SK-N-SH treated with all-trans-retinoic acid at 6 μM for 48 hours (cell line): ENCODE measurements around the gene KIAA1549.

Source experiments
- ARNTL ChIP-seq: fragments of 450-650 bp; formaldehyde crosslinking; IDR thresholded peaks from 2 replicates; pipeline ENCODE4 v1.5.0; 2020; ENCODE audit warnings: low read depth, mild to moderate bottlenecking, moderate library complexity, borderline replicate concordance
- BACH2 ChIP-seq: fragments of 250-450 bp; sonication (Bioruptor Pico); IDR thresholded peaks from 2 replicates; pipeline ENCODE4 v1.9.0; 2021; ENCODE audit warnings: mild to moderate bottlenecking, borderline replicate concordance
- CSDC2 ChIP-seq: fragments of 250-450 bp; sonication (Bioruptor Pico); IDR thresholded peaks from 2 replicates; pipeline ENCODE4 v1.5.0; 2020; ENCODE audit warnings: mild to moderate bottlenecking, moderate library complexity
- CSRNP3 ChIP-seq: fragments of 250-450 bp; sonication (Bioruptor Pico); IDR thresholded peaks from 2 replicates; pipeline ENCODE4 v1.5.1; 2021; ENCODE audit warnings: mild to moderate bottlenecking, moderate library complexity
- ESRRG ChIP-seq: fragments of 250-450 bp; sonication (Bioruptor Pico); IDR thresholded peaks from 2 replicates; pipeline ENCODE4 v1.6.1; 2021; ENCODE audit warnings: mild to moderate bottlenecking
- ISL1 ChIP-seq: fragments of 250-450 bp; sonication (Bioruptor Pico); IDR thresholded peaks from 2 replicates; pipeline ENCODE4 v2.1.2; 2022; ENCODE audit warnings: mild to moderate bottlenecking, moderate library complexity
- PATZ1 ChIP-seq: fragments of 250-450 bp; sonication (Bioruptor Pico); IDR thresholded peaks from 2 replicates; pipeline ENCODE4 v1.8.0; 2020; ENCODE audit warnings: mild to moderate bottlenecking, moderate library complexity, borderline replicate concordance
- POU6F1 ChIP-seq: fragments of 250-450 bp; sonication (Bioruptor Pico); IDR thresholded peaks from 2 replicates; pipeline ENCODE4 v1.8.0; 2021; ENCODE audit warnings: low read depth, mild to moderate bottlenecking, moderate library complexity, borderline replicate concordance
- SNAI2 ChIP-seq: fragments of 250-450 bp; sonication (Bioruptor Pico); IDR thresholded peaks from 2 replicates; pipeline ENCODE4 v1.5.0; 2020; ENCODE audit warnings: mild to moderate bottlenecking, moderate library complexity
- ZC3H10 ChIP-seq: fragments of 250-450 bp; sonication (Bioruptor Pico); IDR thresholded peaks from 2 replicates; pipeline ENCODE4 v1.5.1; 2021; ENCODE audit warnings: mild to moderate bottlenecking, moderate library complexity
- ZFP30 ChIP-seq: fragments of 450-650 bp; formaldehyde crosslinking; IDR thresholded peaks from 2 replicates; pipeline ENCODE4 v1.5.0; 2022; ENCODE audit warnings: mild to moderate bottlenecking, moderate library complexity
- ZNF565 ChIP-seq: fragments of 450-650 bp; formaldehyde crosslinking; conservative IDR thresholded peaks from 2 replicates; pipeline ENCODE4 v1.5.0; 2020; ENCODE audit warnings: low read depth, mild to moderate bottlenecking, moderate library complexity
- ZNF70 ChIP-seq: fragments of 450-650 bp; formaldehyde crosslinking; IDR thresholded peaks from 2 replicates; pipeline ENCODE4 v1.5.0; 2020; ENCODE audit warnings: mild to moderate bottlenecking, moderate library complexity
- ZNF8 ChIP-seq: fragments of 450-650 bp; formaldehyde crosslinking; IDR thresholded peaks from 2 replicates; pipeline ENCODE4 v1.5.0; 2020; ENCODE audit warnings: mild to moderate bottlenecking, moderate library complexity

GRCh38 chr7:138892006-138892630 is 89.1 kb downstream of the KIAA1549 start:
- TF ChIP-seq ZFP30 (CRISPR knock-in tag) (no peak), ESRRG (no peak), BACH2 (no peak), ZNF70 (CRISPR knock-in tag) (no peak), ARNTL (CRISPR knock-in tag) (no peak), ISL1 (CRISPR knock-in tag) (no peak), ZNF8 (CRISPR knock-in tag) (no peak), ZC3H10 (CRISPR knock-in tag) (no peak), PATZ1 (no peak), CSDC2 (CRISPR knock-in tag) (no peak), ZNF565 (no peak), CSRNP3 (CRISPR knock-in tag) (no peak), POU6F1 (CRISPR knock-in tag) (no peak), SNAI2 (CRISPR knock-in tag) (no peak)
